NCI-H2081 treated with DMSO at 0.1 percent for 48 hours (cell line): ENCODE measurements around the gene ZNF488.

ENCODE experiments used
- DNase-seq: peaks from one replicate; lab custom pipeline; 2025; lab: John Stamatoyannopoulos, UW

The ZNF488 gene

DNA sequence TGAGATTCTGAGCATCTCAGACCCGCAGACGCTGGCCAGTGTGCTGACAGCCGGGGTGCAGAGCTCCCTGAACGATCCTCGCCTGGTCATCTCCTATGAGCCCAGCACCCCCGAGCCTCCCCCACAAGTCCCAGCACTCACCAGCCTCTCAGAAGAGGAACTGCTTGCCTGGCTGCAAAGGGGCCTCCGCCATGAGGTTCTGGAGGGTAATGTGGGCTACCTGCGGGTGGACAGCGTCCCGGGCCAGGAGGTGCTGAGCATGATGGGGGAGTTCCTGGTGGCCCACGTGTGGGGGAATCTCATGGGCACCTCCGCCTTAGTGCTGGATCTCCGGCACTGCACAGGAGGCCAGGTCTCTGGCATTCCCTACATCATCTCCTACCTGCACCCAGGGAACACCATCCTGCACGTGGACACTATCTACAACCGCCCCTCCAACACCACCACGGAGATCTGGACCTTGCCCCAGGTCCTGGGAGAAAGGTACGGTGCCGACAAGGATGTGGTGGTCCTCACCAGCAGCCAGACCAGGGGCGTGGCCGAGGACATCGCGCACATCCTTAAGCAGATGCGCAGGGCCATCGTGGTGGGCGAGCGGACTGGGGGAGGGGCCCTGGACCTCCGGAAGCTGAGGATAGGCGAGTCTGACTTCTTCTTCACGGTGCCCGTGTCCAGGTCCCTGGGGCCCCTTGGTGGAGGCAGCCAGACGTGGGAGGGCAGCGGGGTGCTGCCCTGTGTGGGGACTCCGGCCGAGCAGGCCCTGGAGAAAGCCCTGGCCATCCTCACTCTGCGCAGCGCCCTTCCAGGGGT is 35.2 kb downstream of the ZNF488 start:
- no peak for DNase-seq

DNA sequence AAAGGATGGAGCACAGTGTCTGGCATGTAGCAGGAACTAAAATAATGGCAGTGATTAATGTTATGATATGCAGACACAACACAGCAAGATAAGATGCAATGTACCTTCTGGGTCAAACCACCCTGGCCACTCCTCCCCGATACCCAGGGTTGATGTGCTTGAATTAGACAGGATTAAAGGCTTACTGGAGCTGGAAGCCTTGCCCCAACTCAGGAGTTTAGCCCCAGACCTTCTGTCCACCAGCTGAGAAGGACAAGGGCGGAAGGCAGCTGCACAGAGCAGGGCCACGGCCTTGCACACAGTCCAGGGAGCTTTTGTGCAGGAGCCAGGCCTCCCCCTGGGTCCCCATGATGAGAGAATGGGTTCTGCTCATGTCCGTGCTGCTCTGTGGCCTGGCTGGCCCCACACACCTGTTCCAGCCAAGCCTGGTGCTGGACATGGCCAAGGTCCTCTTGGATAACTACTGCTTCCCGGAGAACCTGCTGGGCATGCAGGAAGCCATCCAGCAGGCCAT is 35.9 kb downstream of the ZNF488 start, which contains the start of gene RBP3:
RBP3 (plus strand) TSS at position 226 of the 514 bp plus-strand sequence; CDS start at position 348, 122 bp downstream.
- DNase-seq = no peak

GRCh38 chr10:47347303-47347675 is 36.8 kb downstream of the ZNF488 start:
- DNase-seq = no peak

DNA sequence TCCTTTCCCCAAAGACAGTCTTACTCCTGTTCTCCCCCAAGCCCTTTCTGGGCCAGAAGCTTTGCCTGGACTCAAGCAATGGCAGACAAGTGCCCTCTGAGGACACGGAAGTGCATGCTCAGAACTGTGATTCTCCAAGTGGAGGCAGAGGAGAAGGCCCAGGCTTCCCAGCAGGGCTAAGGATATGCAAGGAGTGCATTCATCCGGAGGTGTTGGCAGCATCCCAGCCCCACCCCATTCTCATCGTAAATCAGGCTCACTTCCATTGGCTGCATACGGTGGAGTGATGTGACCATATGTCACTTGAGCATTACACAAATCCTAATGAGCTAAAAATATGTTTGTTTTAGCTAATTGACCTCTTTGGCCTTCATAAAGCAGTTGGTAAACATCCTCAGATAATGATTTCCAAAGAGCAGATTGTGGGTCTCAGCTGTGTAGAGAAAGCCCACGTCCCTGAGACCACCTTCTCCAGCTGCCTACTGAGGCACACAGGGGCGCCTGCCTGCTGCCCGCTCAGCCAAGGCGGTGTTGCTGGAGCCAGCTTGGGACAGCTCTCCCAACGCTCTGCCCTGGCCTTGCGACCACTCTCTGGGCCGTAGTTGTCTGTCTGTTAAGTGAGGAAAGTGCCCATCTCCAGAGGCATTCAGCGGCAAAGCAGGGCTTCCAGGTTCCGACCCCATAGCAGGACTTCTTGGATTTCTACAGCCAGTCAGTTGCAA is 37.4 kb downstream of the ZNF488 start:
- DNase-seq = no peak

- no peak for DNase-seq
Measured at GRCh38 chr10:47344996-47345870, 38.9 kb downstream of the ZNF488 start.

DNA sequence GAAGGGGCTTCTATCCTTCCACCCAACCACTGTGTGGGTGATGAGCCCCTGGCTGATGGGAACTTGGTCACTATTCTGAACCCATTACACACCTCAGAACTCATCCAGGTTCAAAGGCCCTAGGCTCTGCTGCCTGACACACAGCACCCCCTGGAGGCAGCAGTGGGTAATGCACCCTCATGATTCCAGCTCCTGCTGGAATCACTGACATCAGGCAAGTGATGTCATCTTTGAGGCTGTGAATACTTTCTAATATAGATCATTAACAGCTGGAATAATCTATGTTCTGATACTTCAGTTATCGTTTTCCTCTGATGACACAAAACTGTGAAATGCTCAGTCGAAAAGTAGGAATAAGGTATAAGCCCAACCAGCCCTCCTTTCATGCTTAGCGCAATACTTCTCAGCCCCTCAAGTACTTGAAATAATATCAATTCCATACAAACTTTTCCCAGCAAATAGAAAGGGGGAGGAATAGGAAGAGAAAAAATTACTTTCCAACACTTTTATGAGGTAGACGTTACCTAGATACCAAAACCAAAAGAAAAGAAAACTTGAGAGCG is 43.4 kb downstream of the ZNF488 start:
- no peak for DNase-seq

- DNase-seq = no peak
Measured at GRCh38 chr10:47339759-47340607, 44.1 kb downstream of the ZNF488 start.

- DNase-seq = no peak
Measured at GRCh38 chr10:47339186-47339735, 44.8 kb downstream of the ZNF488 start.

DNA sequence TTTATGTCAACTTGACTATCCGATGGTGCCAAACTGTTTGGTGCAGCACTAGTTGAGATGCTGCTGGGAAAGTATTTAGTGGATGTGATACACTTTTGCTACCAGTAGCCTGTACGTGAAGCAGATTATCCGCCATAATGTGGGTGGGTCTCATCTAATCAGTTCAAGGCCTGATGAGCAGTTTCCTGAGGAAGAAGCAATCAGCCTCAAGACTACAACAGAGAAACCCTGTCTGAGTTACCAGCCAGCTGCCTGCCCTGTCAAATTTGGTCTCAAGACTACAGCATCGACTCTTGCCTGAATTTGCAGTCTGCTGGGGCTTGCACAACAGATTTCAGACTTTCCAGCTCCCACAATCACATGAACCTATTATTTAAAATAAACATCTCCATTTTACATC is 46.8 kb downstream of the ZNF488 start:
- no peak for DNase-seq

DNA sequence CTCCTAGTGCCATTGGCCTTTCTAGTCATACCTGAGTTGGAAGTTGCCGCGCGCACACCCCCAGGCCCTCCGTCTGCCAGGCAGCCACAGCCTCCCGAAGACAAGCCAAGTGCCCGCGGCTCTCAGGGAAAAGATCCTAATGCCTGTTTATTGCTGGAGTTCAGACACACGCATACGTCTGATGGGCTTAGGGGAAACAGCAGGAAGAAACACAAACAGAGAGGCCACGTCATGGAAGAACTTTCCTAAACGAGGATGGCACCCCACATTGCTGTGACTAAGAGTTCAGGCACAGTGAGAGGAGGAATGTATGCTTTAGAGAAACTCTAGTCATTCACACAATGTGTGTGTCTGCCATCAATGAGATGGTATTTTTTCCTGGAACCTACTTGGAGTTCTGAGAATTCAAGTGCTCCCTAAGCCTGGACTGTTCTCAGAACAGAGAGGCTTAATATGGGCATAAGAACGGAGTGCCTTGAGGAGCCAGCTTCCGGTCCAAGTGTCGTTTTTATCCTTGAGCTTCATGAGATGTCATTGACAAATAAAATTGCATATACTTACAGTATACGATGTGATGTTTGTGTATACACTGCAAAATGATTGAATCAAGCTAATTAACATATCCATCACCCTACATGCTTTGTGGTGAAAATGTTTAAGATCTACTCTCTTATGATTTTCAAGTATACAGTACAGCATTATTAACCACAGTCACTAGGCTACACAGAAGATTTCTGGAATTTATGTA is 47.5 kb downstream of the ZNF488 start:
- DNase-seq = no peak

- no peak for DNase-seq
Measured at GRCh38 chr10:47335906-47336305, 48.2 kb downstream of the ZNF488 start.

DNA sequence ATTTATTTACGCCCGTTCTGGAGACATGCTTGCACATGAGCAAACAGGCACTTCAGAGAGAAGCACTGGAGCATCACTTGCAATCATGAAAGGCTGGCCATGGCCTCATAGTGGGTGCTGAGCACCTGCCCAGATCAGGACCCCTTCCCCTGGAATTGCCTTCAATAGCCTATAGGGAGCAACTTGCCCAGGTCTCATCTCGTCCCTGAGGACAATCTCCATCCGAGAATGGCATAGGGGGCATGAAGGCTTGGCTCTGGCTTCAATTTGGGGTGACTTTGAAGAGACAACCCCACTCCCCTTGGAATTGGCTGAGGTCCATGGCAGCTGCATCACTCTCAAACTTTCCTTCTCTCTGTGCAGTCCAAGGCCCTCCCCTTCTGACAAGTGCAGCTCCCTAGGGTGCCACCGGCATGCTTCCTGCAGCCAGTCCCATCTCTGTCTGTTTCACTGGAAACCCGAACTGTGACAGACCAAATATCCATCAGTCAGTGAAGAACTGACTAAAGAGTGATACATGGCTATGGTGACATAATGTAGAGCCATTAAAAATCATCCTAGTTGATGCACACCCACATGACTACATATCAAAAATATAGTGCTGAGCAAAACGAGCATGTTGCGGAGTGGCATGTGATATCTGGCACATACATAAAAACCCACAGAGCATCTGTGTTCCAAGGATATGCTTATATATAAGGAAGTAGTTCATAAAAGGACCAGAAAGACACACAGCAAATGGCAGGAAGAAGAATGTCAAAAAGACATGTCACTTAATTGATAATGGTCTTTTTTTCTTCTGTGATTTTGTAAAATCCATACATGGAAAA is 49.4 kb downstream of the ZNF488 start:
- no peak for DNase-seq

DNA sequence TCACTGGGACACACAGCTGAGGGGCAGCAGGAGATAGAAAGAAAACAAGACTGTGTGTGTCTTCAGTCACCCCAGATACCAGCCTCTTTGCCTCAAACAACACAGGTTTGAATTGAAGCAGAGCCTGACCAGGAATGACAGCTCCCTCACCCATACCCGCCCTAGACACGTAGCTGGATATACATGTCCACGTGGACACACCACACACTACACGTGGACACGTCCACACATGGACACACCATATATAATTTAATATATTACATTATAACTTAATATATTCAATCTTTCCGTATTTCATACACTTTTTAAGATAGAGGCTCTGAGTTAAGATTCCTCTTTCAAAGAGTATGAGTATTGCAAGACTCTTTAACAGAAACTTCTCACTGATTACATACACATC is 50.6 kb downstream of the ZNF488 start:
- no peak for DNase-seq

- DNase-seq = no peak
Measured at GRCh38 chr10:47332946-47333345, 51.1 kb downstream of the ZNF488 start.

- DNase-seq = no peak
Measured at GRCh38 chr10:47332371-47332770, 51.7 kb downstream of the ZNF488 start.

- DNase-seq = no peak
Measured at GRCh38 chr10:47331954-47332353, 52.1 kb downstream of the ZNF488 start.

DNA sequence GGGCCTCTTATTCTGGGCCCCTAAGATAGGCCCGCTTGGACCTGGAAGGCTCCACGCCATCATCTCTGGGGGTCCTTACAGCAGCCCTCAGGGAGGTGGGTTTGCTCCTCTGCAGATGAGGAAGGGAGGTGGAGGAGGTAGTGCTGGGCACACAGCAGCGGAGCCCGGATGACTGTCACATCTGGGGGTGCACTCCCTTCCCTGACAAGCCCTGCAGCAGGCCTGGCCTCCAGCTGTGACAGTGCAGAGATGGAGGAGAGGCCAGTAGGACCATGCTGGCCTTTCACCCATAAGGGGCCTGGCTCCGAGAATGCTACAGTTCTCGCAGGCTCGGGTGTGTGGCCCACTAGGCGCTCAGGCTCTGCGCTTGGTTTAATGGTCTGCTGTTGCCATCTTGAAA is 52.6 kb downstream of the ZNF488 start:
- DNase-seq = no peak

GRCh38 chr10:47330804-47331203 is 53.3 kb downstream of the ZNF488 start:
- DNase-seq = no peak

DNA sequence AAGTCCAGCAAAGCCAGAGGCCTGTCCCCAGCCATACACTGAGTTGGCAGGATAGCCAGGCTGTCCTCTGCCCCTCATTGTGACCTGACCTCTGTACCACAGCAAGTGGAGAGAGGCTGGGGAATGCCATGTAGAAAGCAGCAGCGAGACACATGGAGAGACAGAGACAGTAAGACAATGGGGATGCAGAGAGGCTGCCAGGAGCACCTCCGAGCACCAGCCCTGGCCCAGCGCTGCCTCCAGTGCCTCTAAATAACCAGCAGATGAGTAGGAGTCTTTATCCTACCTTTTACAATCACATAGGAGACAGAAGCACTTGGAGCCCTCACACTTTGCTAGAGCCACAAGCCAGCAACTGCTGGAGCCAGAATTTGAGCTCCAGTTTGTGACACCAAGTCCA is 53.7 kb downstream of the ZNF488 start:
- no peak for DNase-seq
